Activated T-helper 1 cell treated with anti-CD3 and anti-CD28 coated beads, Interleukin-2, amount 50 U/mL, for 16 hours (primary cell): ENCODE results near the gene ADNP.

Source experiments
- DNase-seq, 2 donors: peaks; one replicate each; pipeline ENCODE4 v3.0.0-alpha.2; 2020; ENCODE audit warnings: low read depth in 1 of 2, low spot score in 1 of 2

The ADNP gene

DNA sequence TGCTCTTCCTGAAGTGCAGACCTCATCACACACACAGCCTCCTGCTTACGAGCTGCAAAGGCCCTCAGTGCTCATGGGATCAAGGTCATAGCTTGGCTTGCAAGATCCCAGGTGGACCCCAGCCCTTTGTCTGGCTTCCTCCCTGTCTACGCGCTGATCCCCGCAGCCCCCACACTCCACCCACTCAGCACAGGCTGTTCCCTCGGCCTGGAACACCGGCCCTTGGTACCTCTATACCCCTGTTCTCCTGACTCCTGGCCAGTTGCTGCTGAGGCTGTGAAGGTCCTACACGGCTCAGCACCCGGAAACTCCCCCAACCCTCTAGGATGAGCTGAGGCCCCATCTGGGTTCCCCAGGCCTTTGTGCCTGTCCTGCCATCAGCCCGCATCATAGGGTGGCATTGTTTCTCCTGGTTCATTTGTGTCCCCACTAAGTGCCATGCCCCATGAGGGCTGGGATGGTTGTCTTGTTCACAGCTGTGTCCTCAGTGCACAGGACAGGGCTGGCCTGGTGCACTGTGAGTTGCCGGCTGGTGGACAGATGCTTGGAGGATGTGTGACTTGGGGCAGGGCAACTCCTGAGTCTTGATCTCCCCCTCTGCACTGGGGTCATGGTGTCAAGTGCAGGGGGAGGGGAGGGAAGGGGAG lies 57.0 kb downstream of the ADNP start:
- no peak for DNase-seq

DNA sequence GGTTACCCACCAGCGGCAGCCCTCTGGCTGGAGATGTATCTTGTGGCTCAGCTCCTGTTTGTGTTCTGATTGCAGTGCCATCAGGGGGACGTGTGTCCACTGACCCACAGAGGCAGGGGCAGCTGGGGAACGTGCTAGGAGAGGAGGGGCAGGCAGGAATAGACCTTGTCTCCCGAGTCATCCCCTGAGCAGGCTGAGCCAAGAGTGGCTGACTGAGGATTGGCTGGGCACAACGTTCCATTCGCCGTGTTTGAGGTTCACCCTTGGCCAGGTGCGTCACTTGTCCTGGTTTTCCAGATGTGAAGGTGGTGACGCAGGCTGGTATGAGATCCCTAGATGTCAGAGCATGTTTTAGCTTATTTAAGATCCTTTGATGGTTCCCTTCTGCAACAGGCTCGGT lies 57.7 kb downstream of the ADNP start:
- no peak for DNase-seq

DNA sequence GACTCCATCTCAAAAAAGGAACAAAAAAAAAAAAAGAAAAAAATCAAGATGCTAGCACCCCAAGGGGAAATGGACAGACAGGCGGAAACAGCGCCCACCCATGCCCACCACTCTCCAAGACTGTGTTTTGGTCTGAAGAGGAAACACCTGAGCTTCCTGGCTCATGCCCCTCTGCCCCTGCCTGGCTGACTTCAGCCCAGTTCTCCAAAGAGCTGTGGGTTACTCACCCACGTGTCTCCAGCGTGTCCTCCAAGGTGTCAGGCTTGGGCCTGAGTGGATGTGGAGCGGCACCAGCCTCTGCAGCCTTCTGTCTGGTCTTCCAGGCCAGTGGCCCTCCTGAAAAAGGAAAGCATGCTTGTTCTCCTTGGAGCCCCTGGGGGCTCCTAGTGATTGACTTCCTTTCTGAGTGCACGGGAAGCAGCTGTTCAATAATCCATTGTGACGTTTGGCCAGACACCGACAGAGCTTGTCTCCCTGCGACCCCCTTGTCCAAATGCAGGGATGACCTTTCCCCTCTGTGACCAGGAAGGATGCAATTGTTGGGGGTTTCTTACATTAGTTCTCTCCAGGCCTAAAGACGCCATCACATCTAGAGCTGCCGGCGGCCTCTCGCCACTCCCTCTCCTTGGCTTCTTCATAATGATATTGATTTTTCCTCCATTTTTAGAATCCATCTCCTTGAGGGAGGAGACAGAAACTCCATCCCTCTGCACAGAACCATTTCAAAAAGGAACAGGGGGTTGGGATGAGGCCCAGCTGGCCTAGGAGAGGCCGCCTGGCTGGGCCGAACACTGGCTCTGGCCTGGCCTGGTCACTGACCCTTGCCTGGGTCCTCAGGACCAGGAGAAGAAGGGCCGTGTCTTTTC lies 58.4 kb downstream of the ADNP start:
- DNase-seq = no peak

DNA sequence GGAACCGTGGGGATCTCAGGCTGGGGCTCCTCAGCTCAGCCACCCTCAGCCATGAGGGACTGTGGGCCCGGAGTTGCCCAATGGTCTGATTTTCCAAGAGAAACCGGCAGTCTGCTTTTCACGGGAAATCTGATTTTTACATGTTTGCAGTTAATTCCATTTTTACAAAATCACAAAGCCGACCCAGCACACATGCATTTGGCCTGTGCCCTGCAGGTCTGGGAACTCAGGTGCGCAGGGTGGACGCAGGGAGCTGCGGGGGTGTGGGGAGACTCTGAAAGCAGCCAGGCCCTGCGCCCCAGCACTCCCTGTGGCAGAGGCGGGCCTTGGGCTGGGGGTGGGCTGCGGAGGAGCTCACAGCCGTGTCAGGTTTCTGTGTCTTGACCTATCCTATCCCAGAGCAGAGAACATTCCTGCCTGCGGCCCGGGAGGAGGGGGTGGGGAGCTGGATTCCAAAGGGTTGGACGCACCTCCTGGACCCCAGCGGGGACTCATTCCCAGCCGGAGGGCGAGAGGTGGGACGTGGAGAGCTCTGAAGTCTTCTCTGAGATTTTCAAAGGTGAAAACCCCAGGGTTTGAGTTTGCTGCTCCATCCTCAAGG lies 60.6 kb downstream of the ADNP start:
- DNase-seq = no peak

DNA sequence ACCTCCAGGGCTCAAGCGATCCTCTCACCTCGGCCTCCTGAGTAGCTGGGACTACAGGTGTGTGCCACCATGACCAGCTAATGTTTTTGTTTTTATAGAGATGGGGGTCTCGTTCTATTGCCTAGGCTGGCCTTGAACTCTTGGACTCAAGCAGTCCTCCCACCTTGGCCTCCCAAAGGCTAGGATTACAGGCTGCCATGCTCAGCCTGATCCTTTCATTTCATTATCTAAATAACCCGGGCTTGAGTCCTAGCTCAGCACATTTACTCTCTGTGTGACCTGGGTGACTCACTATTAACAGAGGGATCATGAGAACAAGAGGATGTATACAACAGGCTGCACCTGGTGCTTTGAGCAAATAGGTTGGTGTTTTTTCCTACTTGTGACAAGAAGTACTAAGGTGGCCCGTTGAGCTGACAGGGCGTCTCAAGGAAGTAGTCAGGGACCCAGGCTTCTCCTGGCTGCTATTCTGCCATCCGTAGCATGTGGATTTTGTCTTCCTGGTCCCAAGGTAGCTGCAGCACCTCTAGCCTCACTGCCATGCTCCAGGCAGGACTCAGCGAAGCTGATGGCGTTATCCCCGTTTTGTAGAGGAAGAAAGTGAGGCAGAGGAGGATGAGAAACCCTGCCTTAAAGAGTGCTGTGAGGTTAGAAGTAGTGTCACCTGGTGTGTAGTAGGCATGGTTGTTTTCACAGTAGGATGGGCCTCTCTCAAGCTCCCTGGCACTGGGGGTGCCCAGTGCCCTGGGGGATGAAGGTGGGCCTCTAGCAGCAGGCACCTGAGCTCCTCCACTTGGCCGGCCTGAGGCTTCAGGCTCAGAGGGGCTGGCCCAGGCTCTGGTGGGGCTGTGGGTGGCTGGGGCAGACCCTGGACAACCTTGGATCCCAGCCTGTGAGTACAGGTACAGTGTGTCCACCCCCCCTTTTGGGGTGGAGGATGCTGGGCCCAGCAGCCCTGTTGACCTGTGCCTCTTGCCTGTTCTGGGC lies 62.4 kb downstream of the ADNP start:
- DNase-seq = no peak

DNA sequence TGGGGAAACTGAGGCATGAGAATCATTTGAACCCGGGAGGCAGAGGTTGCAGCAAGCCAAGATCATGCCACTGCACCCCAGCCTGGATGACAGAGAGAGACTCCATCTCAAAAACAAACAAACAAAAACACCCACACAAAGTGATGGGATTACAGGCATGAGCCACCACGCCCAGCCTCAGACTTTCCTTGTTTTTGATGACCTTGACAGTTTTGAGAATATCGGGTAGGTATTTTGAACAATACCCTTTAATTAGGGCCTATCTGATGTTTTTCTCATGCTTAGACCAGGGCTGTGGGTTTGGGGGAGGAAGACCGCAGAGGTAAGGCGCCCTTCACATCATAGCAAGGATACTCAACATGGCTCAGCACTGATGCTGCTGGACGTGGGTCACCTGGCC lies 63.4 kb downstream of the ADNP start:
- DNase-seq = no peak

DNA sequence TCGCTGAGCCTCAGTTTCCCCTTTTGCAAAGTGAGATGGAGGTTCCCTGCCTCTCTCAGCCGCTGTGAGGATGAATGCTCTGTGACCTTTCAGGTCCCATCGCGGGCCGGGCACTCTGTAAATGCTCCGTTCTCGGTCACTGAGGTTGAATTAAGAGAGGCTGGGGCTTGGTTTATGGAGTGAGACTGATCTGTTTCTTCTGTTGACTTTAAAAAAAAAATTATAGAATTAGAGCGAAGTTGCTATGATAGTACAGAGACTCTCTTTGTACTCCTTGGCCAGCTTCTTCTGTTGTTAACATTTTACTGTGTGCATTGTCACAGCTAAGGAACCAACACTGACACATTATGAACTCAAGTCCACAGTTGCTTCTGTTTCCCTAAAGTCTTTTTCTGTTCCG lies 64.4 kb downstream of the ADNP start:
- no peak for DNase-seq

DNA sequence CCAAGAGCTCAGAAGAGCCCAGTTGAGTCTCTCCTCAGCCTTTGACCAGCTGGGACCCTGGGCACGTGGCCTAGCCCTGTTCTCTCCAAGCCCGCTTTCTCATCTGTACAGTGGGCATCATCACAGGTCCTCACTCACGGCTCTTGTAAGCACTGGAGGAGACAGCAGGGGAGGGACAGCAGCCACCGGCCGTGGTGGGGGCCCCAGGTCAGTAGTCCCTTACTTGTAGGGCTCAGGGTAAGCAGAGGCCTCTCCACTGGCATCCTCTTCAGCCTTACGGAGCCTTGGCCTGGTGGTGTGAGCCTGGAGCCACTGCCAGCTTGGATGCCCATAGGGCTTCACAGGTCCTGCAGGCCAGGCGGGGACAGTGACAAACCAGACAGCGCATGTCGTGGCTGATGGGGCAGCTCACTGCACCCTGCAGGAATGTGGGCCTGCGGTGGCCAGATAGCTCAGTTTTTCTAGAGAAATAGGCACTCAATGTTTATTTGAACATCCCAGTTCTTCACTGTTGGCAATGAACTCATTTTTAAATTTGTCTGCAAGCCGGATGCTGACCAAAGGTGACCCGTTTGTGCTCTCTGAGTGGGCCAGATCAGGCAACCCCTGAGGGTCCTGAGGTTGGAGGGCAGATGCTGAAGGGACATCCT lies 65.1 kb downstream of the ADNP start:
- DNase-seq = no peak

DNA sequence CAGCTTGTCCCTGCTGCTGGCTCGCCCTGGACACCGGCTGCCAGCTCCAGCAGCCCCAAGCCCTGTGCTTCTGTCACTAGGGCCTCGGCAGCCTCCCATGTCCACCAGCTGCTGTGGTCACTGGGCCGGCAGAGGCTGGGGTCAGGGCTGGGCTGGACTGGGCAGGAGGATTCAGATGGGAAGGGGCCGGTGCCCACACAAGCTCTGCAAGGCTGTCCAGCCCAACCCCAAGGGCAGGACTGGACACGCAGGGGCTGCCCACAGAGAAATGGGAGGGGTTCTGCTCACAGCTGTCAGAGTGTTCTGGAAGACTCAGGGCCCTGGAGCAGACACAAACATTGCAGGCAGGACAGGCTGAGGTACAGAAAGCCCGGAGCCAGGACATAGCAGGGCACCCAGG lies 65.6 kb downstream of the ADNP start:
- DNase-seq = no peak

DNA sequence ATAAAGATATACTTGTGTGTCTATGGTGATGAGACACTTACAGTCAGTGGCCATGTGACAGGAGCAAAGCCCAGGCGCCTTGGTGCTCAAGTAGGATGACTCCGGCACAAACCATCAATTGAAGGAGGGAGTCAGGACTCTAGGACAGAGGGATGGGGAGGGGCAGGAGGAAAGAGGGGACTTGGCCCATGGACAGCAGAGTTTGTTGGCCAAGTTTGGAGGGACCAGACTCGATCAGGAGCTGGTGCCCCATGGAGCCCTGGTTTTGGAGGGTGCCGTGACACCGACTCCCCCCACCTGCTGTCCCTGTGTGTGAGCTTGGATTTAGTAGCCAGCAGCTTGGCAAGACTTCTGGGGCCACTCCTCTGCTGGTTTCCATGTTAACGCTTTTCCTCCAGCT lies 66.1 kb downstream of the ADNP start:
- DNase-seq = no peak

DNA sequence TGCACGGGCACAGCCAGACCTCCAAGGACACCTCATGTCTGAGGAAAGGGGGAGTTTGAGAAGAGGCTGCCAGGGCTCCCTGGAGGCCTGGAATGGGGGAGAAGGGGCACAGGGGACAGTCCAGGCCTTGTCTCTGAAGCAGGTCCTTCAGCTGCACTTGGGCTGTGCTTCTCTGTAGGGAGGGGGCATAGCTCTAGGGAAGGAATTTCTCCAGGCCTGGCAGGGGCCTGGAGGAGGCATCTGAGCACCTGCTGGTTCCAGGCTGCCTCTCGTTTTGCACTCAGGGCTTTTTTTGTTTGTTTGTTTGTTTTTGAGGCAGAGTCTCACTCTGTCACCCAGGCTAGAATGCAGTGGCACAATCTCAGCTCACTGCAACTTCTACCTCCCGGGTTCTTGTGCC lies 68.7 kb downstream of the ADNP start:
- no peak for DNase-seq

DNA sequence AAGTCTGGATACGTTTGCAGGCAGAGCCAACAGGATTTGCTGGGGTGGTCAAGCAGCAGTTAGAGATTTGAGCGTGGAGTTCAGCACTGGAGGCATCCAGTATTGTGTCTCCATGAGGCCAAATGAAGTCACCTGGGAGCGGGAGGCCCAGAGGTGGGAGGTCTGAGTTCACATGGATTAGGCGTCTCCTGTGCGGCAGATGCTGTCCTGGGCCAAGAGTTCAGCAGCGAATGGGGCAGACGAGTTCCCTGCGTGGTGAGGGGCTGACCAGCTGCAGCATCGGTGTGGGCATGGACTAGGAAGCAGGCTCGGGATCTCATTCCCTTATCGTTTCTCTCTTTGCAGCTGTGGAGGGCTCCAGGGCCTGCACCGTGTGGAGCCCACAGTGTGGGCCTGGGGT lies 70.2 kb downstream of the ADNP start:
- no peak for DNase-seq

DNA sequence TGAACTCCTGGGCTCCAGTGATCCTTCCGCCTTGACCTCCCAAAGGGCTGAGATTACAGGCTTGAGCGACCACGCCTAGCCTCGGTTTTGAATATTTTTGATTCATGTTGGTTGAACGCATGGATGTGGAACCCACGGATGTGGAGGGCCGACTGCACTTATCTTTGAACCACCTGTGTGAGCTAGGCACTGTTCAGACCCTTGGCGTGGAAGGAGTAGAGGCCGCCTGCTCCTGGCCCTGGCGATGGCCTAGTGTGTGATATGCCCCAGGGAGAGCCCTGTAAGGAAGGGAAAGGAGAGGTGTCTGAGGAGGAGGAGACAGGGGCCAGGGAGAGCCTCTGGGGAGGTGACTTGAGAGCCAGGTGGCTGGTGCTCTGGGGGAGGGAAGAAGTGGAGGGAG lies 72.1 kb downstream of the ADNP start:
- DNase-seq = no peak

DNA sequence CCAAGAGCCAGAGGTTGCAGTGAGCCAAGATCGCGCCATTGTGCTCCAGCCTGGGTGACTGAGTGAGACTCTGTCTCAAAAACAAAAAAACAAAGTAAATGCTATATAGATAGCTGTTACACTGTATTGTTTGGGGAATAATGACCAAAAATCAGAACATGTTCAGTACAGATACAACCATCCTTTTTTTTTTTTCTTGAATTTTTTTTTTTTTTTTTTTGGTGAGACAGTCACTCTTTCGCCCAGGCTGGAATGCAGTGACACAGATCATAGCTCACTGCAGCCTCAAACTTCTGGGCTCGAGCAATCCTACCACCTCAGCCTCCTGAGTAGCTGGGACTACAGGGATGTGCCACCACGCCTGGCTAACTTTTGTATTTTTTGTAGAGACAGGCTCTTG lies 72.7 kb downstream of the ADNP start:
- no peak for DNase-seq

DNA sequence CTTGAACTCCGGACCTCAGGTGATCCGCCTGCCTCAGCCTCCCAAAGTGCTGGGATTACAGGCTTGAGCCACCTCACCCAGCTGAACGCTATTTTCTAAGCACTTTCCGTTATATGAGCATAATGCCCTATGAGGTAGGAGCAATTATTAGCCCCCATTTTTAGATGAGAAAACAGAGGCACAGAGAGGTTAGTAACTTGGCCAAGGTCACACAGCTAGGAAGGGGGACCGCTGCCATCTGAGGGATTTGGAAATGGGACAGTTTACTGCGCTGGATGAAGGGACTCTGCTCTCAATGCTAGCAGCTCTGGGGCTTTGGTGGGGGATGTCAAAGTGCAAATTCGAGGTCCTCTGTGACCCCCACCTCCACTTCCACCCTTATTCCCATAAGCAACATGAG lies 73.9 kb downstream of the ADNP start:
- no peak for DNase-seq

DNA sequence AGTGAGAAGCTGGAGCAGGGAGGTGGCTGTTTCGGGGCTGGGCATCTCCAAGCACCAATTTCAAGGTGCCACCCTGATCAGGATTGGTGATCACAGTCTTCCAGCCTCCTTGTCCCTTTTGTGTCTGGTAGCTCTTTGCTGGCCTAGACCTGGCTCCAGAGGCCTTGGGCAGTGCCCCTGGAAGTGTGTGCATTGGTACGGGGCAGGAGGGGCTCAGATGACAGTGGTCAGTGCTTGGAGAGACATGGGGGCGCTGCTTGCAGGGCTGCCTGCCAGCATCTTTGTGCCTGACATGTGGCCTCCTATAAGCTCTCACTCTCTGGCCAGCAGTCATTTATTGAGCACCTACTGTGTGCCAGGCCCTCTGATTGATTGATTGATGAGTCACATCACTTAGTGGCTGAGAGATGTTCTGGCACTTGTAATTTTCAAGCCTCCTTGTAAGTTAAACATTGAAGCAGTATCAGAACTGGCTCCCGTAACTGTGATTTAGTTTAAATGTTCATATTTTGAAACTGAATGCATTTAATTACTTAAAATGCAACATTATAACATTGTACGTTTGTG lies 74.7 kb downstream of the ADNP start:
- no peak for DNase-seq

DNA sequence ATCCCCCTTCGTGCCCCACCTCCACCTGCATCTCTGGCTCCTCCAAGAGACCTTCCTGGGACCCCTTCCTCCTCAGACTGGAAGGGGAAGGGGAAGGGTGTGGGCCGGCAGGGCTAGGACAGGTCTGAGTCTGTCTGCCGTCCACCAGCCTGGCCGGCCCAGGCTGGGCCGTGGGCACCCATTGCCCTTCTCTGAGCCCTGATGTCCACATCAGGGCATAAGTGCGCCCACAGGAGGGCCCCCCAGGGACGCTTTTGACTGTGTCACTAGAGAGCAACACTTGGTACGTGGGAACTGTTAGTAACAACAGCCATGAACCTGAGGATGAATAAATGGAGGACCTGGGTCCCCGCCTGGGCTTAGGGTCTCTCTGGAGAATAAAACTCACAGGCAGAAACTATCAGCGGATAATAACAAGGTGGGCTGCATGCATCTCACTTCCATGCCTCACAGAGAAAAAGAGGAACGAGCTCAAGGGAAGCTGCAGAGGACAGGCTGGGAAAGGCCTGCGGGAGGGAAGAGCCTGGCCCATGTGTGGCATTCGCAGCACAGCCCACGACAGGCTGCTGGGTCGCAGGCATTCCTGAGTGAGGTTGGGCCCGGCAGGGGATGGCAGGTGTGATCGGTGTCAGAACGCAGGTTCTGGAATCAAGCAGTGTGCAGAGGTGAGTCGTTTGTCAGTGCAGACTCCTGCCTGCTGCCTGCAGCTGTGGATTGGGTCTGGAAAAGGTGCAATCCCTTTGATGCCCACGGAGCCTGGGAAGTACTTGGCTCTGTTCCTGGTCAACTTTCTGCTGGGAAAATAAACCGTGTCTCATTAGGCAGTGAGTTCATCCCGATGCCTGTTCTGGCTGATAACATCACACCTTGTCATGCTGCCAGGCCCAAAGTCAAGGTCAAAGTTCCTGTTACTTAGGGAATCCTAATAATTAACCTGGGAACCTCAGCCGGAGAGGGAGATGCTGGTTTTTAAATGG lies 75.5 kb downstream of the ADNP start:
- no peak for DNase-seq

DNA sequence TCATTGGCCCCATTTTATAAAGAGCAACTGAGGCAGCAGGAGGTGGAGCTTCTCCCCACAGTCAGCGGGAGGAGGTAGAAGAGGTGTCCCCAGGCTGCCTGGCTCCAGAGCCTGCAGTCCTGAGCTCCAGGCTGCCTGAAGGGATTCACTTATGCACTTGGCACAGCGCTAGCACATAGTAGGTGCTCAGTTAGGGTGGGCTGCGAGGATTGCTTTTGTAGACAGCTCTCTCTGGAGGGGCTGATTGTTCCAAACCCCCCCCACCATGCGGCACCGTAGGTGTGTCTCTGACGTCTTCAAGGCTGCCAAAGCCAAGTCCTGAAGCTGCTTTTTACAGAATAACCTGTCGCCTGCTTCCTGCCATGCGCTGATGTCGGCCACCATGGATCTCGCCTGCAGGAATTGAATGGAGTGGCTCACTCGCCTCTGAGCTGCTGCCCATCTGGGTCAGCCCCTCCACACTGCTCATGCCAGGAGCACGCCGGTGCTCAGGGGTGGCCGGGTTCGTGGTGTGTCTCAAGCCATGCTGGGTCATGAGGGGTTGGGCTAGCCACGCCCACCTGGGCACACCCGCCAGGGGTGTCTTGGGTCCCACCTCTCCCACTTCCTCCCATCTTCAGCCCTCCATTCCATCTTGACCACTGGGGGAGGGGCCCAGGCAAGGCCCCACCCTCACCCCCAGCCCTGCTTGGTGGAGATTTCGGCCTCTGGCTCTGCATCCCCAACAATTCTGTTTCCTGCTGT lies 76.6 kb downstream of the ADNP start:
- DNase-seq = no peak

DNA sequence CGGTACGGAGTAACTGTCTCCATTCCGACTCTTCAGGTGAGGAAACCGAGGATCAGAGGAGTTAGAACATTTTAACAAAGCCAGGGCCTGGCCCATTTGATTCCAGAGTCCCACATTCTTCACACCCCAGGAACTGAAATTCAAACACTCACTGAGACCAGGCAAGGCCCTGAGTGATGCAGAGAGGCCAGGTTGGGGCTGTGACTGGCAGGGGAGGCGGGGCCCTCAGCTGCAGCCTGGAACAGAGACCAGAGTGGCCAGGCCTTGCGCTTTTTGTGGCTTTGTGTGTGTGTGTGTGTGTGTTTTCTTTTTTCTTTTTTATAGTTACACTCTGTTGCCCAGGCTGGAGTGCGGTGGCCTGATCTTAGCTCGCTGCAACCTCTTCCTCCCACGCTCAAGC lies 79.2 kb downstream of the ADNP start:
- DNase-seq = no peak
